ENCODE results near the gene RPP25L. TPM values are rescaled to one million over a fixed set of nuclear protein-coding genes. Genes with fewer than 3 reads are reported as not detected.

Gene RPP25L
- total RNA-seq, 4 donors from 2014 or later, result 18.4 to 27.3 (median 22.4) TPM

DNA sequence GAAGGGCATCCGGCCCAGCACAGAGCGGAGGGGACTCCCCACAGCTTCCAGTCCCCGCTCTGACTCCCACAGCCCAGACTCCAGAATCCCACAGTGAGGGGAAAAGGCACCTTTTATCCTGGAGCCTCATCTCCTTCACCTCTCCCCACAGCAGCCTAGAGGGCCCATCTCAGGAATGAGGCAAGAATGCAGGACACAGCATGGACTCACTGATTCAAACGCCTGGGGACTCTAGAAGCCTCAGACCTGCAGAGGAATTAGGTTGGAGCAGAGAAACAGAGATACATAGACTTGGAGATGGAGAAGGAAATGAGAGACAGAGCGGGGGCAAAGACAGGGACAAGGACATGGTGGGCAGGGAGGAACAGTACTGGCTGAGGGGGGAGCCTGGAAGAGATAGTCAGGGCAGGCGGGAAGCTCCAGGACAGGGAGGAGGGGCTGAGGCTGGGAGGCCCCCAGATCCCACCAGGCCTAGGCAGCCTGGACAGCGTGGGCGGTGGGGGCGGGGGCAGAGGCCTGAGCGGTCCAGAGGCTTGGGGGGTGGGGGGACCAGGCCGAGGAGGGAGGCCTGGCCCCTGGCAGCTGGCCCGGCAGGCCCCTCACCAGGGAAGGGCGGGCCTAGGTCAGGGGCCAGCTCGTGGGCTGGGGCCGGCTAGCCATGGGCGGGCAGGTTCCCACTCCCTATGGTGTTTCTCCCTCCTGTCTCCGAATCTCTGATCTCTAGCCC lies 38.1 kb downstream of the RPP25L start:
- TF ChIP-seq, protein P1, sequence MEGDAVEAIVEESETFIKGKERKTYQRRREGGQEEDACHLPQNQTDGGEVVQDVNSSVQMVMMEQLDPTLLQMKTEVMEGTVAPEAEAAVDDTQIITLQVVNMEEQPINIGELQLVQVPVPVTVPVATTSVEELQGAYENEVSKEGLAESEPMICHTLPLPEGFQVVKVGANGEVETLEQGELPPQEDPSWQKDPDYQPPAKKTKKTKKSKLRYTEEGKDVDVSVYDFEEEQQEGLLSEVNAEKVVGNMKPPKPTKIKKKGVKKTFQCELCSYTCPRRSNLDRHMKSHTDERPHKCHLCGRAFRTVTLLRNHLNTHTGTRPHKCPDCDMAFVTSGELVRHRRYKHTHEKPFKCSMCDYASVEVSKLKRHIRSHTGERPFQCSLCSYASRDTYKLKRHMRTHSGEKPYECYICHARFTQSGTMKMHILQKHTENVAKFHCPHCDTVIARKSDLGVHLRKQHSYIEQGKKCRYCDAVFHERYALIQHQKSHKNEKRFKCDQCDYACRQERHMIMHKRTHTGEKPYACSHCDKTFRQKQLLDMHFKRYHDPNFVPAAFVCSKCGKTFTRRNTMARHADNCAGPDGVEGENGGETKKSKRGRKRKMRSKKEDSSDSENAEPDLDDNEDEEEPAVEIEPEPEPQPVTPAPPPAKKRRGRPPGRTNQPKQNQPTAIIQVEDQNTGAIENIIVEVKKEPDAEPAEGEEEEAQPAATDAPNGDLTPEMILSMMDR (IDR thresholded peaks at IDR 0.05; ENCODE audit: low read depth), result no peak

DNA sequence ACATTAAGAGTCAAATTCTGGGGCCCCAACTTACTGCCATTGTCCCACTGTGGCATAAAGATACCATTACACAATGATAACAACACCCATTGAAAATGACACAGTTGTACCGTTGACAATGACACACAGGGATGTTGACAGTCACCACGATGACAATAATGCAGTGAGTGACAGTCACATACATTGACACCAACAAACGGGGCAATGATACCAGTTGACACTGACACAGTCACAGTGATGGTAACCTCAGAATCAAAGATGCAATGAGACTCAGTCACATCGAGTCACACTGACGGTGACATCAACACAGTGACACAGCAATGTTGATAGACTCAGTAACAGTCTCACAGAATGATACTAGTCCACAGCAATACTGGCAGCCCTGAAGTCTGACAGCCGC lies 39.3 kb downstream of the RPP25L start:
- TF ChIP-seq, protein P1 (IDR thresholded peaks at IDR 0.05; ENCODE audit: low read depth), result no peak

DNA sequence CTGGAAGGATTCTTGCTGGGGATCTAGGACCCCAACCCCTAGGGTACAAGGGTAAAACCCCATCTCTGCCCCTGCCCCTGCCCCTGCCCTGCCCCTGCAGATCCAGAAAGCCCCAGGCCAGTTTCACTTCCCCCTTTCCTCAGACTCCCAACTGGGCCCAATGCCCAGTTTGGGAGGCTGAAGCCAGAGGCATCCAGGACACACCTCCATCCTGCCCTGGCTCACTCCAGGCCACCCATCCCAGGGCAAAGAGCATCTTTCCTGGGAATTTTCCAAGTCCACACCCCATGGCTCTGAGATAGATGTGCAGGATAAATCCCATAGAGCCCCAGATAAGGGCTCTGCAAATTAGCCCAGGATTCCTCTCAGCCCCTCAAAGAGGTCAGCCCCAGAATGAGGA lies 39.8 kb downstream of the RPP25L start:
- TF ChIP-seq, protein P1 (IDR thresholded peaks at IDR 0.05; ENCODE audit: low read depth), result no peak

DNA sequence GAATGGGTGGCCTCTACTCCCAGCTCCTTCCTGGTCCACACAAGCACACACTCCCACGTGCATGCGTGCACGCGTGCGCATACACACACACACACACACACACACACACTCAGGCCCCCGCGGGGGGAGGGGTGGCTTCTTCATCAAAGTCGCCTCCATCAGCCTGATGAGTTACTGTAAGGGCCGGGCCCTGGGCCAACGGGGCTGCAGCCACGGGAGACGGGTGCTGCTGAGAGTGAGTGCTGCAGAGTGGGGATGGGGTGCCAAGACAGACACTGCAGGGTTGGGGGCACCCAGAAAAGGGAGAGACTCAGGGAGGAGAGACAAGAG lies 40.5 kb downstream of the RPP25L start:
- TF ChIP-seq, protein P1 (IDR thresholded peaks at IDR 0.05; ENCODE audit: low read depth), result no peak

DNA sequence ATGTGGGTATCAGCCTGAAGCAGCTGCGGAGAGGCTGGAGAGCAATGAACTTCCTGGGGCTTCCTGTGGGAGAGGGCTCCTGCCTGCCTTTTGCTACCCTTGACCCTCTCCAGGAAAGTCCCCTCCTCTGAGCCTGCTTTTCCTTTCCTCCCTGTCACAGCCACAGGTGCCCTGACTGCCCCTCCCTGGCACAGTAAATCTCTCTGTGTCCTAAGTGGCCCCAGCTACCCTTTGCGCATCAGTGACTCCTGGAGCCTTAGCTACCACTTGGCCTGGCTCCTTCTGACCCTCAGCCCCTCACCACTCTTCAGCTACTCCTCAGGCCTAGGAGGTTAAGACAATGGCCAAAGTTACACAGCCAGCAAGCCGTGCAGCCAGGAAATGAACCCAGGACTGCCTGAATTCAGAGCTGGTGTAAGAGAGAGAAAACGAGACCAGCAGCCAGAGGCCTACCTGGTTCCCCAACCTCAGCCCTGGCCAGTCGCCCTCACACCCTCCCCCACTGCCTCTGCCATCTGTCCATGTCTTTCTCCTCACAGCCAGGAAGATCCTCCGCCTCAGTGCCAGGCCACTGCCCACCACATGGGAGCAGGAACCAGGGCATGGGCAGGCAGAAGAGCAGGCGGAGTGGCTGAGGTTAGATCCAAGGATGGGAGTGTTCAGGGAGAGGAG lies 41.0 kb downstream of the RPP25L start:
- TF ChIP-seq, protein P1 (IDR thresholded peaks at IDR 0.05; ENCODE audit: low read depth), result no peak

DNA sequence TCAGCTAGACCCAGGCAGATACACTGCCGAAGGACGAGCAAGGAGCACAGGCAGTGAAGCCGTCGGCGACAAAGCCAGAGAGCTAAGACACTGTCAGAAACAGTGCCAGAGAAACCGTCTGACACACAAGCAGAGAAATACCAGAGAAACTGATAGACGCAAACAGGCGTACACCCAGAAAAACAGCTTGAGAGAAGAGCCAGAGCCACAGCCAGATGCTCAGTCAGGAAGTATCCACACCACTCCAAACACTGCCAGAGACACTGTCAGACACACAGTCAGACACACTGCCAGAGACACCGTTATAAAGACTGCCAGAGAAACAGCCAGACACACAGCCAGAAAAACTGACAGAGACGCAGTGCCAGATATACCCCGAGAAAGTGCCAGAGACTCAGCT lies 41.5 kb downstream of the RPP25L start:
- TF ChIP-seq, protein P1 (IDR thresholded peaks at IDR 0.05; ENCODE audit: low read depth), result no peak

DNA sequence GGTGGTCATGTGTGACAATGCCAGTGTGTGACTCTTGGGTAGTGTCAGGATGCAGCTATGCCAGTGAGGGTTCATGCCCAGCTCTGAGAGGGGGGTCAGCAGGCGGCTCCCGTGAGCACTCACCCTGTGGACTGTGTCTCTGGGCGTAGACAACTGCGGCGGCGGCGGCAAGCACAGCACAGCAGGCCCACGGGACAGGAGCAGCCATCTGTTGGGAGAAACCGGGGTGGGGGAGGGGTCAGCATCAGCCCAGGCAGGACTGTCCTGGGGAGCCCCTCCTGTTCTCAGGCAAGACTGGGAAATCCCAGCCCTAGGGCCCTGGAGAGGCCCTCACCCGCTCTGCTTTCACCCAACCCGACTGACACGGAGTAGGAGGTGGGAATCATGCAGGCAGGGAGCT lies 43.1 kb downstream of the RPP25L start:
- TF ChIP-seq, protein P1 (IDR thresholded peaks at IDR 0.05; ENCODE audit: low read depth), result no peak
